Hepatic stellate cell (primary cell): Measurements from ENCODE around the gene KCND3.
"Not testable (repeated sequence)": the region's sequence is repeated elsewhere in the genome, so short reads cannot be mapped to it uniquely, and the experiment has no call there.

ENCODE experiments used
- DNase-seq: peaks from one replicate; pipeline ENCODE4 v3.0.0; 2011; ENCODE audit warnings: low spot score

The KCND3 gene

DNA sequence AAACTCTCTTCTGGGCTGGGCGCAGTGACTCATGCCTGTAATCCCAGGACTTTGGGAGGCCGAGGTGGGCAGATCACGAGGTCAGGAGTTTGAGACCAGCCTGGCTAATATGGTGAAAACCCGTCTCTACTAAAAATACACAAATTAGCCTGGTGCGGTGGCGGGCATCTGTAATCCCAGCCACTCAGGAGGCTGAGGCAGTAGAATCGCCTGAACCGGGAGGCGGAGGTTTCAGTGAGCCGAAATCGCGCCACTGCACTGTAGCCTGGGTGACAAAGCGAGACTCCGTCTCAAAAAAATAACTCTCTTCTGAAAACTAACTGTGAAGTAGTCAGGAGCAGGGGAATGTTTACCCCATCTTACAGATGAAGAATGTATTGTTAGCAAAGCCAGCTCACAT is 247.2 kb downstream of the KCND3 start:
- not testable (repeated sequence) for DNase-seq

DNA sequence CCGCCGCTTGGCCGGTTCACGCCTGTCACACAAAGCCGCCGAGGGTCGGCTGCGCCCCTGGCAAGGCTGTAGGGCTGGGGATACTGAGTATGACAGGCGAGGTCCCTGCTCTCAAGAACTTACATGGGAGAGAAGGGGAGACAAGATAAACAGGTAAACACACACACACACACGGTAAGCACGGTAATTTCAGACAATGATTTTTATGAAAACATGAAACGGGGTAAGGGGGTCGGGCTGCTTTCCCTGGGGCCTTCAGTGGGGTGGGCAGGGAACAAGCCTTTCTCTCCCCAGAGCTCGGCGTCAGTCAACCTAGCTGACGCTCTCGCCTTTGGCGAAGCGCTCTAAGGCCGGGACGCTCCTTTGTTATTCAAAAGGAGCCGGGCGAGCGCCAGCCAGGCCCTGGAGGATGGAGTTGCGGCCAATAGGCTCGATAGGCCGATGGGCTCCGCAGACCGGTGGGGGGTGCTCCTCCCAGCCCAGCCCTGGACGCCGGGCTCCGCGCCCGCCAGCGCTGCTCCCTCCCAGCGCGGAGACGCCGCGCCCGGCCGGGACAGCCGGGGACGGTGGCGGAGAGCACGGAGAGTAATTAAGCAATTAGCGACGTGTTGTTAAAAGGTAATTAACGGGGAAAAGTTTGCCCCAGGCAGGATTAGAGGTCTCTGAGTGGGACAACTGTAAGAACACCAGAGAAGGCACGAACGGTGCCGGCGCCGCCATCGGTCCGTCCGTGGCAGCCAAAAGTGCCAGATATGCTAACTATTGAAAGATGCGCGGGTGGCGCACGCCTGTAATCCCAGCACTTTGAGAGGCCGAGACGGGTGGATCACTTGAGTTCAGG is 249.3 kb downstream of the KCND3 start:
- DNase-seq: peak; percentile 57

DNA sequence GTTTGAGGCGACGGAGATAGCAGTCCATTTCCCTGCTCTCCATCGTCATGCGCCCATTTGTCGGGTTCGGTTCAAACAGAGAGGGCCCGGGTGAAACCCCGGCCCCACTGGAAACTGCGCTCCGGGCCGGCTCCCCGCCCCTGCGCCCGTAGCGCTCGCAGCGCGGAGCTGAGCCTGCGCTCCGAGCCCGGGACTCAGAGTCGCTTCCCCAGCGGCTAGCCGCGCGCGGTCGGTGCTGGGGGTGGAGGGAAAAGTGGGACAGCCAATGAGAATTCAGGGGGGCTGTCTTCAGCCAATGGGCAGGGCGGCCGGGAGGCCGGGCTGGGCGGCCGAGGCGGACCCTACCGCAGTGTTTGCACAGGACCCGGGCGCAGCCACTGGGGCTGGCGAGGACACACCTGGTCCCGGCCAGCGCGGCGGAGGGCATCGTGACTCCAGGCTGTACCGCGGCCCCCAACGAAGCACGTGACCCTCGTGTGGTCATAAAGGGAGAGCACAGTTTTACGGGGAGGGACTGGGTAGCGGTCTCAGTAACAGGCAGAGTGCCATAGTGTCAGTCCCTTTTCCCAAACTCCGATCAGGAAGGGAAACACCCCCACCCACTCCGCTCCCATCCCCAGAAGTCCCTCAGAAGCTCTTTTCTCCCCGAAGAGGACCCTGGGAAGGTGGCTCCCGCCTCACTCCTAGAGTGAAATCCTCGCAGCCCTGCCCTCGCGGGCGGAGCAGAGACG is 250.1 kb downstream of the KCND3 start, which contains the start of gene INKA2:
TSS of gene INKA2 (minus strand) at position 202 of the 731 bp plus-strand sequence. CDS start at position 49, 153 bp downstream.
- DNase-seq: peak; percentile 90

DNA sequence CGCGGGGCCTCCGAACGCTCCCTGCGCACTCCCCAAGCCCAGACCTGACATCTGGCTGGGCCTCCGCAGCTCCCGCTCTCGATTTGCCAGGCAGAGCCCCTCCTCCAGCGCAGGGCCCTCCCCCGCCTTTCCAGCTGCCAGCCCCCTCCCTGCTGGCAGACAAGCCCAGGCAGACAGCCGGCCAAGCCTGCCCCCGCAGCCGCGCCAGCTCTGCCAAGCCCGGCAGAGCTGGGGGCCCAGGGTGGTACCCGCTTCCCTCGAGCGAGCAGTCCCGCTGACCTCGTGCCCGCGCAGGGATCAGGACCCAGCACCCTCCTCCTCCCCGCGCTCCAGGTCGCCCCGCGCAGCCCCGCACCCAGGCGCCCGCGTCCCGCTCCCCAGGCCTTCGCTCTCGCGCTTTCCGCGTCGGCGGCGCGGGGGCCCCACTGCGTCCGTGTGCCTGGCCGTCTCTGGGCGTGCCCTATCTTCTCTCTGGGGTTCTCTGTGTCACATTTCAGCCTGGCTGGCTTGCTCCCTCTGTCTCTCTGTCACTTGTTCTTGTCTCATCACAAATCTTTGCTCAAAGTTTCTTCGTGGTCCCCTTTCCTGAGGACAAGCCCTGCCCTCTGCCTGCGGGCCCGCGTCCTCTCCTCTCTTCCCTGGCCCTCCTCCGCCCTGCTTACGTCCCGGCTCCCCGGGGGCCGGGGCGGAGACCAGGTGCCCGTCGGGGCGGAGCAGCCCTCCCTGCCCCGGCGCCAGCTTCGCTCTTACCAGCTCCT is 250.9 kb downstream of the KCND3 start:
- peak; percentile 57 for DNase-seq

DNA sequence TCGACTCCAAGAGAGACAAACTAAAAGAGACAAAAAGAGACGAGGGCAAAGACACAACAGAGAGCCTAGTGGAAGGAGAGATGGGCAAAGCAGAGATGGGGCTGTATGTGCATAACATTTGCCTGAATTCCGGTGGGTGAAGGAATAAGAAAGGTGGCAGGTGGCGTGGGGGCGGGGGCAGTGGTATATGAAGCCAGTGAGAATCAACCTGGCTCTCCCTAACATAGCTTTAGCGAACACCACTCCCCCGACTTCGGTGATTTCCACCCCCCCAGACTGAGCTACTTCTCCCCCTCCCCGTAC is 251.4 kb downstream of the KCND3 start:
- no peak for DNase-seq

DNA sequence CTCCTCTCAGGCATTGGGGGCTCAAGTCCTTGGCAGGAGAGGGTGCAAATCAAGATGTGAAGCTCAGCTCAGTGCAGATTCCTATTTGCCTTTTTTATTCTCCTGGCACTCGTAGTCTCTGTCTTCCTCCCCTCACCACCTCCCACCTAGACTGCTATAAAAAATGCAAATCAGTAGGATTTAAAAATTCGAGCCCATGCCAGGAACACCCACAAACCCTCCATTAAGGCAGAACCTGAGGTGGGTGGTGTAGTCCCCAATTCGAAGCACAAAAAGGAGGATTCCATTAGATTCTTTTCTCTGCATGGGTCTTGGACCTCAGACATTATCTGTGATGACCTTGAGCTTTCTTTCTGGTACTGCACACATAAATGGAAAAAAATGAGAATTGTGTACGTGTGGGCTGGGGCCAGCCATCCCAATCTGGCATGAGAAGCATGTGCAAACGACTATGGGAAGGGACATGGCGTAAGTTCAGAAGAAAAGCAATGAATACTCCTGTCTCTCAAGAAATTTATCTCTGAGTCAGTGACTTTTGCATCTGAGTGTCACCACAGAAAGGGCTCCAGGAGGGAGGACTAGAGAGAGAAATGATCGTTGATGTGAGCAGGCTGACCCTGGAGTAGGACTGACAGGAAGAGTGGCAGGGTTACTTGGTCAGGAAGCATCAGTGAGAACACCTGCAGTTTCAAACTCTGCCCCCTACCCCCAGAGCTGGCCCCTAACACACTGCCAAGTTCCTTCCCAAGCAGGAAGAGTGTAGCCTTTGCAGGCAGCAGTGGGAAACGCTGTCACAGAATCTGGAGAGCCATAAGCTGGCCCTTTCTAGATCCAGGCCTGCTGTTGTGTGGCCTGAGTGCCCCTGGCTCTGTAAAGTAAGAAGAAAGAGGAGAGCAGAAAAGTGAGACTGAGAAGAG is 252.0 kb downstream of the KCND3 start:
- DNase-seq: no peak

DNA sequence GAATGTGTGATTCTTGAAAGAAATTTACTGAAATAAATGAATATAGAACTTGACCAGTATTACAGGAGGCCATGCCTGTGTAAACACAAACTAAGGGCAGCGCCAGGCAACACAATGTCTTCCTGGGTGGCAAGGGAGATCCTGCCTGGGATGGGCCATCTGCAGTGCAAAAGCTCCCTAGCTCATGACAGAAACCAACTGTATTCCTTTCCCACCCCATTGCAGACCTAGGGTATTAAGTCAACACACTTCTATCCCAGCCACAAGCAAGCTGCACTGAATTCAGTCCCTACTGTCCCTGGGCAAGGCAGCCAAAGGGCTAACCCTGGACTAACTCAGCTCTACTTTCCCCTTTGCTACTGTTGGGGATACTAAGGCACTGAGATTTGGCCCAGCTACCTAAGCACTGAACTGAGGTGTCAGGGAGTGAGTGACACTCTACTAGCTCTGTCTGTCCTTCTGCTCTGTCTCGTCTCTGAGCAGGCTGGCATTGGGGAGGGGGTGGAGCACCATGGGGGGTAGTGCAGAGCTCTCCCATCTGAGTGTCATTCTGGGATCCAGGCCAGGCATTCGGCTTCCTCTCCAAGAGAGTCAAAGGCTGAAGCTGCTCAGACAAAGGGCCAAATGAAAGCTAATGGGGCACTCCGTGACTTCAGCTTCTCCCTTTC is 252.8 kb downstream of the KCND3 start:
- no peak for DNase-seq

DNA sequence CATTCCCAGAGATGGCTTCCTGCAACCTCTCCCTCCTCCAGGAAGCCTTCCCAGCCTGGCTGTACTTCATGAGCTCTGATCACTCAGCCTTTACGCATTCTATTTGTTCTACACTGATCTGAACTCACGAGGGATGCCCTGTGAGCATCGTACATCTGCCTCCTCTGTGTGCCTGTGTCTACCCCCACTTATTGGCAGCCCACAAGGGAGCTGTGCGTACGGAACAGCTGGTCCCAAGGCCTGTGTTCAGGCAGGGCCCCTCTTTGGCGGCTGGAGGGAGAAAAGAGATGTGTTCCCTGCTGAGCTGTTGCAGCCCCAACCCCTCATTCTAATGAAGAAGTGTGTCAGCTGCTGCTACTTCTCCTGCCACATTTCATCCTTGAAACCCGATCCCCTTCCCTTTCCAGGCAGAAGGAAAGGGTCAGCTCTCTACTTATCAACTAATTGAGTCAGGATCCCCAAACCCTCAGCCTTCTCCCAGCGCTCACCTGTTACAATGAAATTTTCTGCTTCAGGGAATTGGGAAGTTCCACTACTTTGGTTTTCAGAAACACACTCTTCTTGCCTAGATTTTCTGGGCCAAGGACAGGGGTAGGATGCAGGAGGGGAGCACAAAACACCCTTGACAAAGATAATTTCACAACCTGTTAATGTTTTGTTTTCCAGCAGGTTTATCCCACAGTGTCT is 253.5 kb downstream of the KCND3 start:
- no peak for DNase-seq

DNA sequence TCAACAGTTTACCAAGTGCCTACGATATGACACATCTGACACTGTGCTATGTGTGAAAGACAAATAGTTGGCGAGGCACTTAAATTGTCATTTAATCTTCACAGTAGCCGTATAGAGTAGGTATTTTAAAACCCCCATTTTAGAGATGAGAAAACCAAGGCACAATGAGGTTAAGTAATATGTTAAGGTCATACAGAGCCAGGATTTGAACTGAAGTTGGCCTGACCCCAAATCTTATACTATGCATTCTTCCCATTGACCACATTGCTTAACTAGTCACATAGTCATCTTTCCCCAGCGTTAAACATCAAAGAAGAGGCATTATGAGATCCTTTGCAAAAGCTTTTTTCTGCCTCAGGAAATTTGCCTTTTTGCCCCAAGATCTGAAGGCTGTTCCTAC is 254.1 kb downstream of the KCND3 start:
- no peak for DNase-seq

DNA sequence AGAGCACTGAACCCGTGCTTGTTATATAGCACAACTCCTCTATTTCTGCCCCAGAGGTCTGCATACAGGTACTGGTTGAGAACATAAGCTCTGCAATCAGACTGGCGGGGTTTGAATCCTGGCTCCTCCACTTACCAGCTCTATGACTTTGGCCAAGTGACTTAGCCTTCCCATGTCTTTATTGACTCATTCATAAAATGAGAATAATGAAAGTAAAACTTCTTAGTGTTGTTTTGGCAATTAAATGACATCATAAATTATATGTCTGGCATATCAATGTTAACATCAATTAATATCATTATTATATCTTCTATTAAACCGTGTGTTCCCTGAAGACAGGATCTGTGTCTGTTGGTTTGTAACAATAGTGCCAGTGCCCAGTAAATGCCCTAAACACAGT is 254.6 kb downstream of the KCND3 start:
- no peak for DNase-seq

DNA sequence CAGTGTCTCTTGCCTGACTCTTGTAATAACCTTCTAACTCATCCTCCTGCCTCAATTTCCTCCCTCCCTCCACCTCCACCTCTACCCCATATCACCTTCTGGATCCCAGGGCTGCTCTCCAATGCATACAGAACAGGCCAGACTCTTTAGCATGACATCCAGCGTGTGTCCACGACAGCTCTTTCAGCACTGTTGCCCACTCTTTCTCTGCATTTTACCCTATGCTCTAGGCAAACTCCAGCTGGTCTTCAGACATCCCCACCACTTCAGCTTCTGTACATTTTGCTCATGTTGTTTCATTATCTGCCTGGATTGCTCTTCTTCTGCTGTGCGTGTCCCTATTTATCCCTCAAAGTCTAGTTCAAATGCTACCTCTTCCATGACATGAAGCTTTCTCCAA is 255.0 kb downstream of the KCND3 start:
- no peak for DNase-seq

DNA sequence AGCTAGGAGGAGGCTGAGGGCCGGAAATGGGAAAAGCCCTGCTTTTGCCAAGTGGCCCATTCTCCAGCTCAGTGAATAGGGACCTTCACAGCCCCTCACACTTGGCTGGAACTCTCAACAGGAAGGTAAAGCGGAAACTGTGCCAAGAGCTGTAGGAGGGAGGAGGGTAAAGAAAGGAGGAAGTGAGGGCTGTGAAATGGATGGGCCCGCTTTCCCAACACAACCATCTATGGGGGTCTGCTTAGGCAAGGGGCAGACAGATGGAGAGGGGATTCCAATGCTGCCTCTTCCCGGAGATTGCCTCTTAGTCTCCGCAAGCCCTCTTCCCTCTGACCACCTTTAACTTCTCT is 255.5 kb downstream of the KCND3 start:
- no peak for DNase-seq

DNA sequence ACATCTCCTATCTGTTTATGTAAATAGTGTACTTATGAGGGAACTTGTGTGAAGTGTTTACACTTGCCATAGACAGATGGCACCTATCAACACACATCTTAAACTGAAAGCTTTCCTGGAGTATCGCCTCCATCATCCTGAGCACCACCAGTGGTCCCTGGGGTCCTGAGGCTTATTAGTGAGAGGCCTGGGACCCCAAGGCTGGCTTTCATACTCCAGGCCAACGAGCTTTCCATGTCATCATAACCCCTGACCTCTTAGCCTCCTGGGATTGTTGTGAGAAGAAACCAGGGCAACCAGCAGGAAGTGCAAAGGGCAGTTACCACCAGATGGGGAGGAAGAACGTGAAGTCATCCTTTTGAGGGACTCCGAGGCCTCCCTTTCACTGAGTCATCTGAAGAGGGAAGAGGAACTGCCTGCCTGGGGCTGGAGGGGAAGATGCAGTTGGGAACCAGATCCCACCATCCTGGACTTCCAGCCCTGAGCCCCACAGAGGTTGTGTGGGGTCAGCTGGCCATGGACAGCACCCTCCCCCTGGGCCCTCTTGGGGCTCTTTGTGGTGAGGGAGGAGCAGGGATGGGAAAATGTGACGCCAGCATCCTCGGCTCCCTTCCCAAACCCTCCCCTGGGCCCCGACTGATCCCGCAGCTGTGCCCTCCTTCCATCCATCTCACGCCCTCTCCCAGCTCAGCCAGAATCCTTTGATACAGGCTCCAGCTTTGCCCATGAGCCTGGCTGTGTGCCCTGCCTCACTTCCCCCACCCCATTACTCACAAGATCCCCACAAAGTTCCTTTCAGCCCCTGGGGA is 256.1 kb downstream of the KCND3 start:
- peak; percentile 86 for DNase-seq

DNA sequence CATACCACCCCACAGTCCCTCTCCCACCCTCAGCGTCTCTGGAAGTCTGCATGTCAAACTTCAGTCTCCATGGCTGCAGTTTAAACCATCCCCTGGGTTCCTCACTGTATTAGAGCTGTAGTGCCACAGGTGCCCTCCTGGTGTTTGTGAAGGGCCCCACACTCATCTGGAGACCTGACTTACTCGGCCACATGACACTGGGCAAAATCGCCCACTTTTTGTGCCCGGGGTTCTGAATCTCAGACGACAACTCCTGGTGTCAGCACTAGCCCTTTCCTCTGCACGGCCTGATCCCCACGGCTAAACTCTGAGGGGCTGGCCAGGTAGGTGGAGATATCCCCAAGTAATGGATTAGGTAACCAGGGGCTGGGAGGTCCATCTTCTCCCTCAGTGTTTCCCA is 256.8 kb downstream of the KCND3 start:
- no peak for DNase-seq

DNA sequence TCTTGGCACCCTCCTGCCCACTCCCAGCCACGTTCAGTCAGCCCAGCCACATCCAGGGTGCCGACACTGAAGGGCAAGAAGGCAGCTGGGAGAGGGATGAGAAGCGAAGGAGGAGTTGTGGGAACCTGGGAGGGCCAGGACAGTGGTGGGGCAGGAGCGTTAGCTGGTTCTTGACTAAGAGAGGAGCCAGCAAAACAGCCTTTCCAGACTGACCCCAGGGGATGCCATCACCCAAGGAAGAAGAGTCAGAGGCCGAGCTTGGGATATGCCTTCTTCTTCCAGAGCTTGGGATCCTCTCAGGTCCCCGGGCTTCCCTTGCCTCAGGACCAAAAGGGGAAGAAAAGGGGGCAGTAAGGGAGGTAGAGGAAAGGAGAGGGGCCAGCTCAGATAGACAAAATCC is 257.5 kb downstream of the KCND3 start:
- DNase-seq: no peak

DNA sequence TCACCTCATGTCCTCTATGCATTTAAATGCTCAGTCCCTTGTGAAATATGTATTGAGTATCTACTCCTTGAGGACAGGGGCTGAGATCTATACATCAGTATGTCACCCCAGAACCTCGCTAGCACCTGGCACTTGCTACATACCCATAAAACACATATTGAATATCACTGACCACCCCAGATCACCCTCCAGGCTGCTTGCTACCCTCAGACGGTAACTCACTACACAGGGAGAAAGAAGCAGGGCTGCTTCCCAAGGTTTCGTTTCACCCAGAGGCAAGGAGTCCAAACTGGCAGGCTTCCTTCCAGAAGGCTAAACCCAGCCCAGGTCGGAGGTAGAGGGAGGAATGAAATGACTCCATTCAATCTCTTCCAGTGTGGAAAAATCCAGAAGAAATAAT is 258.8 kb downstream of the KCND3 start:
- DNase-seq: no peak

DNA sequence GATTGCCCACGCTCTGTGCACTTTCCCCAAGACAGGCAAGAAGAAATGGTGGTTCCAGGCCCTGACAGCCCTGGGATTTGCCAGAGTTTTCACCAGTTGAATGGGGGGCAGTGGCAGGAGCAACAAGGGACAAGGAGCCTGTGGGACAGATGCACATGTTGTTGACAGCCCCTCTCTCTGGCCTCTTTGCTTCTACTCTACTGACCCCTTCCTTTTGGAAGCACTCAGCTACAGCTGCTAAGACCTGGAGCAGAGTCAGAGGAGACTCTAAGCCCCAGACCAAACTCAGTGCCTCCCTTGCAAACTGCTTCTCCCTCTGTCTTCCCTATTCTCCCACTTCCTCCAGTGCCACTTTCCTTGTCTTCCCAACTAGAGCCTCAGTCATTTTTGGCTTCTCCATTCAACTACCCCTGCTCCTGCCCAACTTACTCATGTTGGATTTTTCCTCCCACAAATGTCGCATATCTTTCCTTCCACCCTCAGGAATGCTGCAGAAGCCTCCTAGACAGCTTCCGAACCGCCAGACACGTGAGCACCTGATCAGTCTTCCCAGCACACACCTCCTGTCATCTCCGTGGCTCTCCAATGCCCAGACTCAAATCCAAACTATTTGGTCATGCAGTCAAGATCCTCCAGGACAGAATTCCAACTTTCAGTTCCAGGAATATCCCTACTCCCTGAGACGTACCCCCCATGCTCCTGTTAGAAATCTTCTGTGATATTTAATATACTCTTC is 259.4 kb downstream of the KCND3 start:
- DNase-seq: no peak

DNA sequence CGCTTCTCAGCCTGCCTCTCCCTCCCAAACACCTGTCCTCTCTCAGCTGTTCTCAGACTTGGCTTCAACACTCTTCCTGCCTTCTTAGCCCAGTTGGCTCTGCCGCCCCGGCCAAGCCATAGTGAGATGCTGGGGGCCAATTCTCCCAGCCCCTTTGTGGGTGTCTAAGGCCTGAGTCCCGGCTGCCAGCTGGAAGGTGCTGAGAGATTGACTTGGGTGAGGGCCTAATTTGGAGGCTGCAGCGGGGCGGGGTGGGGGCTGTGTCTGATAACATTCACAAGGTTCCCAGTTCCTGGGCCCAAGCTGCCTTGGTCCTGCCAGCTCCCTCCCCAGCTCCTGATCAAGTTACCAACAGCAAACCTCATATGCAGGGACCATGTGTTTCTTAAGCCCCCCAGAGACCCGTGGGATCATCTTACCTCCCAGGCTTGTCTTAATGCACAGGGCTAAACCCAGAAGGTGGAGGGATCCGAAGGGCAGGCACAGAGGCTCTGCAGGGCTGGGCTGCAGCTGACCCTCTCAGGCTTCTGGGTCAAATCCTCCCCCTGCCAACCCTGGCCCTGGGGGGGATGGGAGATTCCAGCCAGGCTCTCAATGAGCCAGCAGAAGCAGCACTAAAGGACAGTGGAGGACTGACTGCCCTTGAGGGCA is 260.1 kb downstream of the KCND3 start:
- no peak for DNase-seq

DNA sequence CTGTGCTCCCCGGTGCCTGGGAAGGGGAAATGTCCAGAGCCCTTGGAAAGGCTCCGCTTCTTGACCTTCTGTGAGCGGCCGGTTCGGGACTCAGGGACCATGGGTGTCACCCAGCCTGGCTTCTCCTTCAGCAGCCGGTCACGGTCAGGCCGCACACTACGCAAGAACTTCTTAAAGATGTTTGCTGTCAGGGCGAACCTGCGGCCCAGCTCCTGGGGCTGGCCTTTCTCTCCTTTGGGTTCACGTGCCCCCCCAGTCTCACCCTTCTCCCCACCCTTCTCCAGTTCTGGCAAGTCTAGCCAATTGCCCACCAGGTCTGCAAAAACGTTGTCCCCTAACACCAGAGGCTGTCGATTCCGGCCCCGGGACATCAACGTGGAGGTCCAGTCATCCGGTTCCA is 262.4 kb downstream of the KCND3 start:
- no peak for DNase-seq
